Smooth muscle cell (in vitro differentiated cells): Measurements from ENCODE around the gene CDON. TPM values are rescaled to one million over a fixed set of nuclear protein-coding genes. Genes with fewer than 3 reads are reported as not detected.

ENCODE experiments used
- DNase-seq: peaks from one replicate; lab custom pipeline; 2025; ENCODE audit not compliant: unreplicated experiment; lab: John Stamatoyannopoulos, UW
- H2AFZ ChIP-seq: fragments of 200-600 bp; sonication (generic); 2 replicates; pipeline ENCODE4 v1.6.0; 2016; ENCODE audit warnings: antibody characterized with exemption, low read depth, mild to moderate bottlenecking
- H3F3A ChIP-seq: fragments of 200-600 bp; sonication (generic); 2 replicates; pipeline ENCODE4 v1.6.0; 2017; ENCODE audit warnings: antibody characterized with exemption, low read depth
- H3K27ac ChIP-seq: fragments of 200-600 bp; sonication (generic); 2 replicates; pipeline ENCODE4 v1.5.1; 2016; ENCODE audit warnings: low read depth, mild to moderate bottlenecking
- H3K27me3 ChIP-seq: fragments of 200-600 bp; sonication (generic); 2 replicates; pipeline ENCODE4 v1.6.1; 2016; ENCODE audit warnings: low read depth, mild to moderate bottlenecking
- H3K36me3 ChIP-seq: fragments of 200-600 bp; sonication (generic); 2 replicates; pipeline ENCODE4 v1.5.1; 2016; ENCODE audit warnings: low read depth
- H3K4me1 ChIP-seq: fragments of 200-600 bp; sonication (generic); 2 replicates; pipeline ENCODE4 v1.5.1; 2016; ENCODE audit warnings: low read depth
- H3K4me2 ChIP-seq: fragments of 200-600 bp; sonication (generic); 2 replicates; pipeline ENCODE4 v1.6.0; 2016; ENCODE audit warnings: mild to moderate bottlenecking
- H3K4me3 ChIP-seq: fragments of 200-600 bp; sonication (generic); 2 replicates; pipeline ENCODE4 v1.5.1; 2016; ENCODE audit warnings: mild to moderate bottlenecking
- H3K79me2 ChIP-seq: fragments of 200-600 bp; sonication (generic); 2 replicates; pipeline ENCODE4 v1.6.0; 2016; ENCODE audit warnings: low read depth, mild to moderate bottlenecking
- H3K9ac ChIP-seq: fragments of 200-600 bp; sonication (generic); 2 replicates; pipeline ENCODE4 v1.6.0; 2016; ENCODE audit warnings: low read depth
- H3K9me3 ChIP-seq: fragments of 200-600 bp; sonication (generic); replicated peaks from 2 replicates; pipeline ENCODE4 v1.5.1; 2016; ENCODE audit warnings: low read depth
- H4K20me1 ChIP-seq: fragments of 200-600 bp; sonication (generic); 2 replicates; pipeline ENCODE4 v1.6.0; 2016; ENCODE audit warnings: low read depth
- WGBS: methylation state at CpG from one replicate; pipeline ENCODE4 v1.1.7; 2016; ENCODE audit warnings: low lambda C conversion rate; 5-methylcytosine and 5-hydroxymethylcytosine counted together
- polyA plus RNA-seq: library from polyadenylated mRNA; unstranded; fragments of >200 nt; fragmentation: Nextera tagmentation; extraction: Ambion mirVana; gene quantifications from 2 replicates; pipeline ENCODE4 v1.2.1, GENCODE V29; 2016
- total RNA-seq: library from RNA; depleted of rRNA; stranded (reverse); fragments of >200 nt; gene quantifications from 2 replicates; pipeline ENCODE4 v1.2.3, GENCODE V29; 2014
- TF ChIP-seq, protein P1 (sequence below): fragments of 200-600 bp; sonication (generic); IDR thresholded peaks from 2 replicates; pipeline ENCODE4 v1.5.1; 2017; ENCODE audit warnings: borderline replicate concordance, mild to moderate bottlenecking, antibody characterized with exemption; ENCODE audit not compliant: insufficient read depth, poor library complexity, severe bottlenecking

CDON gene
- total and polyA plus RNA-seq, 2 experiments from 2014 or later: 1.6 to 14.8 TPM

DNA sequence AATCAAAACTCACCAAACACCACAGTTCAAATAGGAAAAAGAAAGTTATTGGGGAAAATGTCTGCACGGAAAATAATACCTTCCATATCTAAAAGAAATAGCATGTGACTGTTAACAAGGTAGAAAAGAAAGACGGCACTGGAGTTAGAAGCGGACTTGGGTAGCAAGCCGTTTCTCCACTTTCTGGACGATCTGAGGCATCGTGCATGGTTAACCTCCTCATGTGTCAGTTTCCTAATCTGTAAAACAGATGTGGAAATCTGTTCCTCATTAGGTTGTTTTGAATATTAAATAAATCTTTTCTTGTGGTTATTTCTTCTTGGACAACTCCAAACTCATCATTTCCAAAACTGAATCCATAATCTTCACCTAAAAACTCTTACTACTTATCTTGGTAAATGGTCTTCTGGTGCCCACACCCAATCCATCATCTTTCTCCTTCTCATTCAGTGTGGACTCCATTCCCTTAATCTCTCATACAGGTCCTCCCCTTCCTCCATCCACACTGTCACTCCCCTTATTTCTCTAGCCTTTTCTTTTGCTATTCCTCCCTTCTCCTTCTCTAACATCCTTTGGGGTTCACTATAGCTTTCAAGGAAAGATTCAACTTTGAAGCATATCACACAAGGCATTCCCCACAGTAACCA lies 63.3 kb downstream of the CDON start:
- H3K9me3 ChIP-seq: no peaks in the 10 kb centered on the region
- DNase-seq: no peak
- no peak overlapping the region for H3K4me2 ChIP-seq
- H3K36me3 ChIP-seq: no peaks in the 10 kb centered on the region
- no peak overlapping the region for H3K27ac ChIP-seq
- no peaks in the 10 kb centered on the region for H3K79me2 ChIP-seq
- H3K27me3 ChIP-seq: no peaks in the 10 kb centered on the region
- H3K4me1 ChIP-seq: peaks cover 7% of the 10 kb centered on the region
- no peak overlapping the region for H3K4me3 ChIP-seq
- TF ChIP-seq, protein P1, sequence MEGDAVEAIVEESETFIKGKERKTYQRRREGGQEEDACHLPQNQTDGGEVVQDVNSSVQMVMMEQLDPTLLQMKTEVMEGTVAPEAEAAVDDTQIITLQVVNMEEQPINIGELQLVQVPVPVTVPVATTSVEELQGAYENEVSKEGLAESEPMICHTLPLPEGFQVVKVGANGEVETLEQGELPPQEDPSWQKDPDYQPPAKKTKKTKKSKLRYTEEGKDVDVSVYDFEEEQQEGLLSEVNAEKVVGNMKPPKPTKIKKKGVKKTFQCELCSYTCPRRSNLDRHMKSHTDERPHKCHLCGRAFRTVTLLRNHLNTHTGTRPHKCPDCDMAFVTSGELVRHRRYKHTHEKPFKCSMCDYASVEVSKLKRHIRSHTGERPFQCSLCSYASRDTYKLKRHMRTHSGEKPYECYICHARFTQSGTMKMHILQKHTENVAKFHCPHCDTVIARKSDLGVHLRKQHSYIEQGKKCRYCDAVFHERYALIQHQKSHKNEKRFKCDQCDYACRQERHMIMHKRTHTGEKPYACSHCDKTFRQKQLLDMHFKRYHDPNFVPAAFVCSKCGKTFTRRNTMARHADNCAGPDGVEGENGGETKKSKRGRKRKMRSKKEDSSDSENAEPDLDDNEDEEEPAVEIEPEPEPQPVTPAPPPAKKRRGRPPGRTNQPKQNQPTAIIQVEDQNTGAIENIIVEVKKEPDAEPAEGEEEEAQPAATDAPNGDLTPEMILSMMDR: no peak
- H2AFZ ChIP-seq: no peak overlapping the region
- H3F3A ChIP-seq: no peaks in the 10 kb centered on the region
- 90% methylated on average over 6 of the region's 6 CpGs for WGBS
- H3K9ac ChIP-seq: no peak overlapping the region
- no peaks in the 10 kb centered on the region for H4K20me1 ChIP-seq

DNA sequence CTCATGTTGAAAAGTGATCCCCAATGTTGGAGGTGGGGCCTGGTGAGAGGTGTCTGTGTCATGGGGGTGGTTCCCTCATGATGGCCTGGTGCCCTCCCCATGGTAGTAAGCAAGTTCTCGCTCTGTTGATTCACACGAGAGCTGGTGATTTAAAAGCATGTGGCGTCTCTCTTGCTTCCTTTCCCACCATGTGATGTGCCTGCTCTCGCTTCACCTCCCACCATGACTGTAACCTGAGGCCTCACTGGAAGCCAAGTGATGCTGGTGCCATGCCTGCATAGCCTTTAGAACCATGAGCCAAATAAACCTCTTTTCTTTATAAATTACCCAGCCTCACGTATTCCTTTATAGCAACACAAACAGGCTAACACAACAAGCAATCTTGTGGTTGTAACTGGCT lies 64.4 kb downstream of the CDON start:
- Histone ChIP-seq H3K4me1 (peaks cover 7% of the 10 kb centered on the region), H3K9me3 (no peaks in the 10 kb centered on the region), H4K20me1 (no peaks in the 10 kb centered on the region), H3K27me3 (no peaks in the 10 kb centered on the region), H3K36me3 (no peaks in the 10 kb centered on the region), H3K9ac (no peak overlapping the region), H3K4me2 (no peak overlapping the region), H3K4me3 (no peak overlapping the region), H3K27ac (no peak overlapping the region), H2AFZ (no peak overlapping the region), H3F3A (no peaks in the 10 kb centered on the region), H3K79me2 (no peaks in the 10 kb centered on the region)
- TF ChIP-seq, protein P1: no peak
- no peak for DNase-seq
- 85% methylated on average over 5 of the region's 5 CpGs for WGBS

DNA sequence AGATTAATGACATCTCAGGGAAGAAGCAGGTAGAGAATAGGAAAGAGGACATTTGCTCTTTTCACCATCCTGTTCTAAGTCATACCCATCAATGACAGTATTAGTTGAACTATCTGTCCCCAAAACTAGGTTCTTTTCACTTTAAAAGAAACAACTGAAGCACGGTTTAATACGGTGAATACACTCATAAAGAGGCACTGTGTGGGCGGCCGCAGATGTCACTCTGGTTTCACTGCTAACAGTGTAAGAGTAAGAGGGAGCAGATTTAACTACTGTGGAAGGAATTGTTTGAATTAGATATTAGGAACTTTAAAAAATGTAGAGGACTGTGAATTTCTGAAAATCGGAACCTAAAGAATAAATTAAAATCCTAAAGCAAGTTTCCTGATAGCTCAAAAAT lies 67.4 kb downstream of the CDON start:
- H3K4me3 ChIP-seq: no peak overlapping the region
- no peak for DNase-seq
- H3K79me2 ChIP-seq: no peaks in the 10 kb centered on the region

More for the DNA sequence above, 67.4 kb downstream of the CDON start:
- Histone ChIP-seq H3K36me3 (no peaks in the 10 kb centered on the region), H3K4me2 (no peak overlapping the region), H4K20me1 (no peaks in the 10 kb centered on the region), H3F3A (no peaks in the 10 kb centered on the region), H3K9me3 (no peaks in the 10 kb centered on the region), H2AFZ (no peak overlapping the region), H3K9ac (no peak overlapping the region), H3K4me1 (peaks cover 11% of the 10 kb centered on the region), H3K27me3 (no peaks in the 10 kb centered on the region), H3K27ac (no peak overlapping the region)
- WGBS: 58% methylated on average over 5 of the region's 5 CpGs
- TF ChIP-seq, protein P1: no peak
